ENCODE results near the gene AMBRA1. TPM values are rescaled to one million over a fixed set of nuclear protein-coding genes. Genes with fewer than 3 reads are reported as not detected.

AMBRA1 gene
- total and polyA plus RNA-seq, 12 donors: 5.2 to 23.3 (median 16.0) TPM

GRCh38 chr11:46526216-46527215, 67.3 kb downstream of the AMBRA1 start:
- no peaks in the 10 kb centered on the region for H3K27me3 ChIP-seq
- DNase-seq: no peak
- no peak for TF ChIP-seq CTCF (IDR thresholded peaks at IDR 0.05)
- 53 to 58% methylated on average over 2 of the region's 2 CpGs for whole genome bisulfite sequencing, 2 donors
- intact Hi-C loops (cut with DNase I): loop anchor here in 6 of 10 donors (5.0 kb wide), 2 partner anchors 34 to 139 kb away; no protein-coding TSS in a partner anchor
- H3K4me3 ChIP-seq: no peak overlapping the region
- H3K27ac ChIP-seq: no peak overlapping the region
- no peak for ATAC-seq
- H3K36me3 ChIP-seq: no peaks in the 10 kb centered on the region
- peaks cover 0 to 16% (median 4%) of the 10 kb centered on the region in 11 donors for H3K9me3 ChIP-seq
- H3K4me1 ChIP-seq: peaks cover 8 to 74% (median 57%) of the 10 kb centered on the region in 9 donors

- no peaks in the 10 kb centered on the region for H3K36me3 ChIP-seq
- ATAC-seq (no peak), DNase-seq (no peak)
- intact Hi-C loops (cut with DNase I): no loop called here
- H3K9me3 ChIP-seq: peaks cover 0 to 16% (median 4%) of the 10 kb centered on the region in 11 donors
- H3K27ac ChIP-seq: no peak overlapping the region
- peaks cover 9 to 75% (median 53%) of the 10 kb centered on the region in 9 donors for H3K4me1 ChIP-seq
- no peaks in the 10 kb centered on the region for H3K27me3 ChIP-seq
- no peak for TF ChIP-seq CTCF (IDR thresholded peaks at IDR 0.05)
- no peak overlapping the region for H3K4me3 ChIP-seq
Measured at GRCh38 chr11:46524201-46524770, 69.5 kb downstream of the AMBRA1 start.

GRCh38 chr11:46523290-46523689, 70.5 kb downstream of the AMBRA1 start:
- ATAC-seq (no peak), DNase-seq (no peak)
- Histone ChIP-seq H3K4me3 (no peak overlapping the region), H3K27ac (peak overlapping the region in 1 of 10 donors; percentile 1), H3K36me3 (no peaks in the 10 kb centered on the region), H3K9me3 (peaks cover 0 to 16% (median 4%) of the 10 kb centered on the region in 11 donors), H3K4me1 (peaks cover 4 to 73% (median 48%) of the 10 kb centered on the region in 9 donors), H3K27me3 (no peaks in the 10 kb centered on the region)
- WGBS, 2 donors: 60 to 63% methylated on average over 6 of the region's 6 CpGs
- TF ChIP-seq CTCF (IDR thresholded peaks at IDR 0.05): no peak
- intact Hi-C loops (cut with DNase I): no loop called here

- TF ChIP-seq CTCF (IDR thresholded peaks at IDR 0.05): no peak
Measured at GRCh38 chr11:46522682-46523281, 71.0 kb downstream of the AMBRA1 start.

More at GRCh38 chr11:46522682-46523281, 71.0 kb downstream of the AMBRA1 start:
- no peak for ATAC-seq
- Histone ChIP-seq H3K4me3 (no peak overlapping the region), H3K36me3 (no peaks in the 10 kb centered on the region), H3K27me3 (no peaks in the 10 kb centered on the region), H3K4me1 (peaks cover 4 to 72% (median 50%) of the 10 kb centered on the region in 9 donors), H3K27ac (peak overlapping the region in 1 of 10 donors; percentile 1), H3K9me3 (peaks cover 0 to 16% (median 4%) of the 10 kb centered on the region in 11 donors)
- 71 to 79% methylated on average over 5 of the region's 5 CpGs for WGBS, 2 donors
- intact Hi-C loops (cut with DNase I): no loop called here
- no peak for DNase-seq
